H9 (cell line): ENCODE measurements around the gene FBXO41. TPM values are rescaled to one million over a fixed set of nuclear protein-coding genes. Genes with fewer than 3 reads are reported as not detected.

Source experiments
- DNase-seq: peaks from one replicate; pipeline ENCODE4 v3.0.0-alpha.2; 2017
- H2AFZ ChIP-seq: one replicate; pipeline ENCODE4 v1.6.1; 2013; ENCODE audit warnings: mild to moderate bottlenecking, low read length, control low read depth, moderate library complexity
- H2AK5ac ChIP-seq: 2 replicates; pipeline ENCODE4 v1.6.1; 2013; ENCODE audit warnings: low read length, control low read depth, mixed read lengths; ENCODE audit not compliant: insufficient read length
- H2BK120ac ChIP-seq: one replicate; pipeline ENCODE4 v1.6.1; 2013; ENCODE audit warnings: low read depth, mild to moderate bottlenecking, low read length, control low read depth, inconsistent platforms; ENCODE audit not compliant: poor library complexity, severe bottlenecking
- H2BK12ac ChIP-seq: 2 replicates; pipeline ENCODE4 v1.6.1; 2013; ENCODE audit warnings: low read length, control low read depth, mixed read lengths, low read depth; ENCODE audit not compliant: insufficient read length
- H2BK15ac ChIP-seq: 2 replicates; pipeline ENCODE4 v1.6.1; 2013; ENCODE audit warnings: low read depth, low read length, control low read depth
- H2BK20ac ChIP-seq: one replicate; pipeline ENCODE4 v1.6.1; 2013; ENCODE audit warnings: low read depth, mild to moderate bottlenecking, low read length, control low read depth, inconsistent platforms; ENCODE audit not compliant: poor library complexity, severe bottlenecking
- H2BK5ac ChIP-seq: 2 replicates; pipeline ENCODE4 v1.6.1; 2013; ENCODE audit warnings: low read length, control low read depth, mixed read lengths; ENCODE audit not compliant: insufficient read length
- H3K14ac ChIP-seq: 2 replicates; pipeline ENCODE4 v1.6.1; 2013; ENCODE audit warnings: low read length, control low read depth; ENCODE audit not compliant: insufficient read depth
- H3K18ac ChIP-seq: 2 replicates; pipeline ENCODE4 v1.6.1; 2013; ENCODE audit warnings: low read depth, mild to moderate bottlenecking, mixed read lengths, low read length, control low read depth; ENCODE audit not compliant: insufficient read length
- H3K23ac ChIP-seq: 2 replicates; pipeline ENCODE4 v1.6.1; 2013; ENCODE audit warnings: low read length, control low read depth, mixed read lengths, low read depth; ENCODE audit not compliant: insufficient read length
- H3K23me2 ChIP-seq: 2 replicates; pipeline ENCODE4 v1.6.1; 2013; ENCODE audit warnings: low read depth, mild to moderate bottlenecking, mixed read lengths, low read length, control low read depth; ENCODE audit not compliant: insufficient read length, poor library complexity, severe bottlenecking
- H3K27ac ChIP-seq: 2 replicates; pipeline ENCODE4 v1.5.1; 2013; ENCODE audit warnings: low read length, control low read depth, mixed read lengths, low read depth; ENCODE audit not compliant: insufficient read length
- H3K27me3 ChIP-seq: 2 replicates; pipeline ENCODE4 v1.6.1; 2013; ENCODE audit warnings: low read length, control low read depth, inconsistent platforms; ENCODE audit not compliant: insufficient read depth
- H3K4ac ChIP-seq: 2 replicates; pipeline ENCODE4 v1.6.1; 2013; ENCODE audit warnings: low read depth, mild to moderate bottlenecking, control low read depth, inconsistent platforms, low read length, moderate library complexity
- H3K4me1 ChIP-seq: 2 replicates; pipeline ENCODE4 v1.6.1; 2013; ENCODE audit warnings: low read length, control low read depth, inconsistent platforms; ENCODE audit not compliant: insufficient read depth
- H3K4me2 ChIP-seq: 2 replicates; pipeline ENCODE4 v1.6.1; 2013; ENCODE audit warnings: low read length, control low read depth, mixed read lengths; ENCODE audit not compliant: insufficient read length, insufficient read depth
- H3K56ac ChIP-seq: 2 replicates; pipeline ENCODE4 v1.6.1; 2013; ENCODE audit warnings: low read depth, mild to moderate bottlenecking, mixed read lengths, low read length, control low read depth; ENCODE audit not compliant: insufficient read length
- H3K79me1 ChIP-seq: 2 replicates; pipeline ENCODE4 v1.6.1; 2013; ENCODE audit warnings: low read depth, mild to moderate bottlenecking, moderate library complexity, low read length, control low read depth, inconsistent platforms; ENCODE audit not compliant: insufficient read depth, poor library complexity, severe bottlenecking
- H3K79me2 ChIP-seq: 2 replicates; pipeline ENCODE4 v1.6.1; 2013; ENCODE audit warnings: low read length, control low read depth, inconsistent platforms; ENCODE audit not compliant: insufficient read depth
- H3K9ac ChIP-seq: 2 replicates; pipeline ENCODE4 v1.6.1; 2013; ENCODE audit warnings: low read length, control low read depth, mixed read lengths; ENCODE audit not compliant: insufficient read length; ENCODE audit errors: extremely low read depth
- H3K9me3 ChIP-seq: one replicate; pipeline ENCODE4 v1.6.1; 2013; ENCODE audit warnings: low read depth, low read length, inconsistent platforms; ENCODE audit not compliant: control insufficient read depth
- H3T11ph ChIP-seq: one replicate; pipeline ENCODE4 v1.6.1; 2013; ENCODE audit warnings: mild to moderate bottlenecking, low read length, control low read depth, inconsistent platforms
- H4K20me1 ChIP-seq: one replicate; pipeline ENCODE4 v1.6.1; 2013; ENCODE audit not compliant: control insufficient read depth, insufficient read length, insufficient read depth
- H4K5ac ChIP-seq: 2 replicates; pipeline ENCODE4 v1.6.1; 2013; ENCODE audit warnings: low read depth, mild to moderate bottlenecking, mixed read lengths, low read length, control low read depth; ENCODE audit not compliant: insufficient read length
- H4K8ac ChIP-seq: replicated peaks from 2 replicates; pipeline ENCODE4 v1.6.1; 2013; ENCODE audit warnings: low read length, control low read depth, mixed read lengths, low read depth; ENCODE audit not compliant: insufficient read length
- H4K91ac ChIP-seq: 2 replicates; pipeline ENCODE4 v1.6.1; 2013; ENCODE audit warnings: low read depth, mild to moderate bottlenecking, moderate library complexity, mixed read lengths, low read length, control low read depth; ENCODE audit not compliant: insufficient read length
- H3K27ac Mint-ChIP-seq, 3 experiments: 2 replicates in 2 of 3; 3 replicates in 1 of 3; pipeline ENCODE4 v1.8.0; 2020 to 2021; ENCODE audit warnings: mixed read lengths in 3 of 3, mild to moderate bottlenecking in 1 of 3, moderate library complexity in 1 of 3
- H3K27me3 Mint-ChIP-seq: 2 replicates; pipeline ENCODE4 v1.8.0; 2021; ENCODE audit warnings: low read depth, mild to moderate bottlenecking, moderate library complexity, mixed read lengths
- H3K36me3 Mint-ChIP-seq, 3 experiments: 2 replicates in 2 of 3; 3 replicates in 1 of 3; pipeline ENCODE4 v1.8.0; 2020 to 2021; ENCODE audit warnings: low read depth in 3 of 3, mixed read lengths in 3 of 3; ENCODE audit not compliant: insufficient read depth in 1 of 3
- H3K4me1 Mint-ChIP-seq, 2 experiments: 2 replicates each; pipeline ENCODE4 v1.8.0; 2020; ENCODE audit warnings: mixed read lengths in 2 of 2
- H3K4me3 Mint-ChIP-seq, 2 experiments: 2 replicates in 1 of 2; 3 replicates in 1 of 2; pipeline ENCODE4 v1.8.0; 2020 to 2021; ENCODE audit warnings: mild to moderate bottlenecking in 2 of 2, mixed read lengths in 2 of 2, moderate library complexity in 1 of 2
- H3K9me3 Mint-ChIP-seq, 2 experiments: 2 replicates in 1 of 2; 3 replicates in 1 of 2; pipeline ENCODE4 v1.8.0; 2020; ENCODE audit warnings: mild to moderate bottlenecking in 2 of 2, mixed read lengths in 2 of 2, moderate library complexity in 1 of 2
- WGBS: extraction: QIAGEN DNeasy Blood & Tissue Kit; methylation state at CpG from one replicate; pipeline ENCODE4 v1.1.7; 2013; ENCODE audit warnings: missing lambda C conversion rate, low lambda C conversion rate, mixed read lengths; ENCODE audit not compliant: insufficient read length; ENCODE audit errors: extremely low coverage; 5-methylcytosine and 5-hydroxymethylcytosine counted together
- total RNA-seq: library from RNA; stranded (reverse); gene quantifications from 2 replicates; pipeline ENCODE4 v1.2.1, GENCODE V29; 2021
- TF ChIP-seq, protein P1 (sequence below): fragments of 200-600 bp; sonication (generic); conservative IDR thresholded peaks from 3 replicates; pipeline ENCODE4 v1.8.0; 2021; ENCODE audit warnings: antibody characterized with exemption, mild to moderate bottlenecking

FBXO41 gene
- total RNA-seq, 1 experiment from 2014 or later: 16.2 TPM

DNA sequence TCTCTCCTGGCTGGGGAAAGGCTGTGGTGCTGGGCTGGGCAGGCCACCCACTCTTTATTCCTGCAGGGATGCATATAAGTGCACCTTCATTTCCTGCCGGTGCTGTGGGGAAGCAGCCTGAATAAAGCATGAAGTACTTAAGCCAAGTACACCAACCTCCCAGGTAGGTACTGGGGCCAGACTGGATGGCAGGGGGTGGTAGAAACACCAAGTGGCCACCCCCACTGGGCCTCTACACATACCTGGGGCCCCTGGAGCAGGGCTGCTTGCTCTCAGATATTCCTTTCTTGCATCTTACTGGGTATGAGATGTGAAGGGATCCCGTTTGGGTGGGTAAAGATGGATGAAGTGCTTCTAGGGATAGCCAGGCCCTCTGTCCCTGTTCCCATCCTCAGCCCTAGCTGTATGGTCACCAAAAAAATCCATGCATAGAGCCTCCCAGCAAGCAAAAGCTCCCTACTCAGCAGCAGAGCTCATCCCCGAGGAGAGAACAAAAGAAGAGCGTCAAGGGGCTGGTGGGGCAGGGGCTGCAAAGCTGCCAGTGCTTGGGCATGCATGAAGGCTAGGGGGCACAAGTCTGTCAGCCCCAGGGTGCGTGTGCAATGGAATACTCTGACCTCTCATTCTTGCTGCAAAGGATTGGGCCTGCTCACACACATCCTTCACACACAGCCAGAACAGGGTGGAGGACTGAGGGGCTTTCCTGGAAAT is 28.2 kb downstream of the FBXO41 start:
- Histone ChIP-seq H3T11ph (no peak overlapping the region), H3K9ac (no peak overlapping the region), H3K18ac (no peak overlapping the region), H4K8ac (no peak overlapping the region), H3K79me2 (no peaks in the 10 kb centered on the region), H3K27me3 (no peaks in the 10 kb centered on the region), H3K23me2 (no peaks in the 10 kb centered on the region), H4K91ac (no peak overlapping the region), H3K14ac (no peak overlapping the region), H2BK20ac (no peak overlapping the region), H2BK5ac (no peak overlapping the region), H3K27ac (no peak overlapping the region), H2AK5ac (no peak overlapping the region), H3K56ac (no peak overlapping the region), H4K20me1 (no peaks in the 10 kb centered on the region), H2BK12ac (no peak overlapping the region), H3K23ac (no peak overlapping the region), H3K4me2 (no peak overlapping the region), H3K9me3 (no peaks in the 10 kb centered on the region), H4K5ac (no peak overlapping the region), H2AFZ (no peak overlapping the region), H3K4ac (no peak overlapping the region), H3K4me1 (no peaks in the 10 kb centered on the region), H3K79me1 (no peaks in the 10 kb centered on the region), H2BK120ac (no peak overlapping the region), H2BK15ac (no peak overlapping the region)
- TF ChIP-seq, protein P1, sequence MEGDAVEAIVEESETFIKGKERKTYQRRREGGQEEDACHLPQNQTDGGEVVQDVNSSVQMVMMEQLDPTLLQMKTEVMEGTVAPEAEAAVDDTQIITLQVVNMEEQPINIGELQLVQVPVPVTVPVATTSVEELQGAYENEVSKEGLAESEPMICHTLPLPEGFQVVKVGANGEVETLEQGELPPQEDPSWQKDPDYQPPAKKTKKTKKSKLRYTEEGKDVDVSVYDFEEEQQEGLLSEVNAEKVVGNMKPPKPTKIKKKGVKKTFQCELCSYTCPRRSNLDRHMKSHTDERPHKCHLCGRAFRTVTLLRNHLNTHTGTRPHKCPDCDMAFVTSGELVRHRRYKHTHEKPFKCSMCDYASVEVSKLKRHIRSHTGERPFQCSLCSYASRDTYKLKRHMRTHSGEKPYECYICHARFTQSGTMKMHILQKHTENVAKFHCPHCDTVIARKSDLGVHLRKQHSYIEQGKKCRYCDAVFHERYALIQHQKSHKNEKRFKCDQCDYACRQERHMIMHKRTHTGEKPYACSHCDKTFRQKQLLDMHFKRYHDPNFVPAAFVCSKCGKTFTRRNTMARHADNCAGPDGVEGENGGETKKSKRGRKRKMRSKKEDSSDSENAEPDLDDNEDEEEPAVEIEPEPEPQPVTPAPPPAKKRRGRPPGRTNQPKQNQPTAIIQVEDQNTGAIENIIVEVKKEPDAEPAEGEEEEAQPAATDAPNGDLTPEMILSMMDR: no peak
- Mint-ChIP-seq H3K27ac (peak overlapping the region in 2 of 3 experiments; percentile 34 to 50; a peak in 3 of 7 replicates), H3K27me3 (no peaks in the 10 kb centered on the region), H3K4me3 (no peak overlapping the region), H3K36me3 (peaks cover 26 to 55% (median 33%) of the 10 kb centered on the region in 3 experiments), H3K9me3 (no peaks in the 10 kb centered on the region; a peak in 1 of 5 replicates), H3K4me1 (peaks cover 17 to 18% of the 10 kb centered on the region in 2 experiments)
- no peak for DNase-seq
- WGBS: no CpG with 5 or more reads among the region's 5 CpGs
